GM19099 (cell line): Measurements from ENCODE around the gene CDON.

Experiments
- POLR2A ChIP-seq: IDR thresholded peaks from 3 replicates; pipeline ENCODE4 v1.6.1; 2011; ENCODE audit warnings: low read depth; ENCODE audit not compliant: insufficient read length; ENCODE audit errors: extremely low read depth

Gene CDON

DNA sequence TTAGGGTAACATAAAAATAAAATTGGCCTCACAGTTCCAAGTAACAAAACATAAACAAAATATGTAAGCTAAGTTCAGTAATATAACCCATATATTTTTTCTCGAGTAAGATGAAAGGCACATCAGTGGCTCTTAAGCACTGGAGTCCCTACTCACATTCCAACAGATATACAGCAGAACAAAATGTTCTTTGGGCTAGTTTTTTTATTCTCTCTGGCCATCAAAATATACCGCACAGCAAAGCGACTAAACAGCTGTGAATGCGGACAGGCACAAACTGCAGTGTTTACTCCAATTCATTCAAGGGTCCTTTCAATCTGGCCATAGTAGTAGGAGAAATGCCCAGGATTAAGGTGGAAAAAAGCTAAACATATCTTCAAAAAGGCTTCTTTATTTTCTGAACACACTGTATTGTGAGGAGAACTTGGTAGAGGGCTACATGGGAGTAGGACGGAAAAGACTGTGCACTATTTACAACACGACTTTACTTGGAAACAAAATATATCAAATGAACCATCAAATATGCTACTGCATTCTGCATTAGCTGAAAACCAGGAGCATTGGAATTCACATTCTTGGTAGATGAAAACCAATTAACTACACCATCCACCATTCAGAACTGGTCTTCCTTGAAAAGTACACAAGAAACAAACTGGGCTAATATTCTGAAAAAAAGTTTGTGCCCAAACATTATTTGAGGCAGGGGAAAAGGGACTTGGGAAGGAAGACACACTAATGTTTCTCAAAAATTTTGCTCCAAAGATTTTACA is 4.4 kb downstream of the CDON start:
- no peak for TF ChIP-seq POLR2A

DNA sequence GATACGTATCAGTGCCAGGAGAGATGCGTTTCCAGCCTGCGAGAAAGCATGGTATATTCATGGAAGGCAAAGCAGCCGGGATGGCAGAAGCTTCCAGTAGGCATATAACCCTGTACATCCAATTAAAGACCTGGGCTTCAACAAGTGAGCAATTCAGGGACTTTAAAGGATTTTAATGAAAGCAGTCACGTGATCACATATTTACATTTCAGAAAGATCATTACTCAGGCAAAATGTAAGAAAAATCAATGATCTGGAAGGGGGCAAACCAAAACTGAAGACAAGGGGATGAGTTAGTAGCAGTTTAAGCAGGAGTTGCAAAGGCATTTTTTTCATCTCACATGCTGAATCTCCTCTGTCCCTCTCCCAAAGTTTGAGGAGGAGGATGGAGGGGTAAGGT is 7.8 kb downstream of the CDON start:
- TF ChIP-seq POLR2A, result no peak

DNA sequence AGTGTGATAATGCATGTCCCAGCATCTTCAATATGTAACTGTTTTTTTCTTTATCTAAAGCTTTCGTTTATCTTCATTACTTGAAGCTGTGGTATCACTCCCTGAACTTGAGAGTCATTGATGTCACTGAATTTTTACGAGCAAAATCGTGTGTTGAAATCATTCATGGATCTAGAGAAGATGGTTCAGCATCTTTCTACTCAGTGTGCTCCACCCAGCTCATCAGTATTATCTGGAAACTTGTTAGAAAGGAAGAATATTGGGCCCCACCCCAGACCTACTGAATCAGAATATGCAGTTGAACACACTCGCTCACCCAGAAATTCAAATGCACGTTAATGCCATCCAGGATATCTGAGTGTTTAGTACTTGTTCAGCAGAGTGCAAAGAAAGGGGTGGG is 8.3 kb downstream of the CDON start:
- no peak for TF ChIP-seq POLR2A

DNA sequence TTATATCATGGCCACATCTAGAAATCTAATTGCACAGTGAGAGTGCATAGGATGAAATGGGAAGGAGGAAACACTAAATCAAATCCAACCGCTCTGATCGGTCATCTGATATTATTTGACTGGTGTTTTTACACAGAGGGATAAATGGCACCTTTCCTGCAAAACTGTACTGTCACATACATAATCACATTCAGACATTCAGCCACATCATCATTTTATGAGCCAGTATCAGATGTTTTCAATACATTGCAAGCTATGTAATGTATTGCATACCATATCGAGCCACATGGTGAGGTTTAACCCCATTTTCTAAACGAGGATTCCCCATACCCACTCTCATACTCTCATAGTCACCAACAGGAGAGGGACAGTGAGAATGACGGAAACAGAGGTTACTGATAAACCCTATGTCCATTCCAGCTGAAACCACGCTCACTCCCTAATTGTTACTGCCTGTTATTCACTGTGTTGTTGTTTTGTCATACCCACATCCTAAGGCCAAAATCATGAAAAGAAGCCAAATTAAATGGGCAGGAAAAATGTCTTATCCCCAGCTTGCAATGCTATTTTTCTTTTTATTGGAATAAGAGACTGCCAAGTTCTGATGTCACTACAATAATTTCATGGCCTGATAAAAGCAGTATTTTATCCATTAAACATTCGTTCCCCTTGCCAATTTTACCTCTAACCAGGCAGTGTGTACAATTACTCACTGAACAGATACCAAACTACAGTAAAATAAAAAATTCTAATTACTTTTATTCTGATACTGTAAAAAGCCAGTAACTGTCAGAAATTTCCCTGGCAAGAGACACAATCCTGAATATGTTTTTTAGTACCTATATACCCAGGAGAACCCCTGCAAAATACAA is 9.0 kb downstream of the CDON start:
- TF ChIP-seq POLR2A, result no peak

DNA sequence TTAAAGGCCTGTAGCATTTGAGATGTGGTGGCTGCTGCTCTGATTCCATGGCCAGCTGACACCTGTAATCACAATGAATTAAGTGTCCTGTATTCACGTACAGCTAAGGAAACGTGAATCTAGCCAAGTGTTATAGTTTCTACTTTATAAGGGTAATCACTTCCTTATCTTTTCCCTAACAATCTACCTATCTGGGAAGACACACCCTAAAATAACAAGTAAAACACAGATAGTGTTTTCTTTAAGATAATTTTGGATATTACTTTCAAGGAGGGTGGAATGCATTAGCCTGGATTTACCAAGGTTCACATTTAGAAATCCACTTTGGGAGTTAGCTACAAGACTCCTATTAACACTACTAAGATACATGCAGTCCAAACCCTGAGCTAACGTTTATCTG is 11.5 kb downstream of the CDON start:
- TF ChIP-seq POLR2A, result no peak

DNA sequence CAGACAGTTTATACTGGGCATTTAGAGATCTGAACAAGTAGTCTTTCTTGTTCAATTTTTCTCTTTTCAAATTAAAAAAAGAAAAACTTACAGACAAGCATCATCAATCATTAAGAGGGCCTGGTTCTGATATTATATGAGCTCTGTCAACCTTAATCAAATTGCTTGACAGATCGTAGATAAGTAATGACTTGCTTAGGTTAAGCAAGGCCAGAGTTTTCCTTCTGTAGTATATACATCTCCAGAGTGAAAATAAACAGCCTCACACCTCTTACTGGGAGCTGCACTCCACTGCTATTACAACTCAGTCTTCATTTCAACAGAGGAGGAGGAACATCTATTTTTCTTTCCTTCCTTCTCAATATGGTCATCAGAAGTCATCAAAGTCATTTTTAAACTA is 13.5 kb downstream of the CDON start:
- no peak for TF ChIP-seq POLR2A

DNA sequence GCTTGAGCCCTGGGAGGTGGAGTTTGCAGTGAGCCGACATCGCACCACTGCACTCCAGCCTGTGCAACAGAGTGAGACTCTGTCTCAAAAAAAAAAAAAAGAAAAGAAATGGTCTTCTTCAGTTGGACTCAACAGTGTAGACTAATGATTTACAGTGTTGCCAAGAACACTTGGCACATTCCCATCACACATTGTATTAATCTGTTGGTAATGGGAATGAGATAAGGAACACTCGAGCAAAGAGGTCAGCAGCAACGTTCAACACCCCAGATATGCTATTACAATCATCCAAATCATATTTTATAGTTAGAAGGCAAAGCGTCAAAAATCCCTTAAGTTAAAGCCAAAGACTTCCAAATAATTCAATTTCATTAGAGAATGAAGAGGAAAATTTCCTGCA is 14.5 kb downstream of the CDON start:
- TF ChIP-seq POLR2A, result no peak

DNA sequence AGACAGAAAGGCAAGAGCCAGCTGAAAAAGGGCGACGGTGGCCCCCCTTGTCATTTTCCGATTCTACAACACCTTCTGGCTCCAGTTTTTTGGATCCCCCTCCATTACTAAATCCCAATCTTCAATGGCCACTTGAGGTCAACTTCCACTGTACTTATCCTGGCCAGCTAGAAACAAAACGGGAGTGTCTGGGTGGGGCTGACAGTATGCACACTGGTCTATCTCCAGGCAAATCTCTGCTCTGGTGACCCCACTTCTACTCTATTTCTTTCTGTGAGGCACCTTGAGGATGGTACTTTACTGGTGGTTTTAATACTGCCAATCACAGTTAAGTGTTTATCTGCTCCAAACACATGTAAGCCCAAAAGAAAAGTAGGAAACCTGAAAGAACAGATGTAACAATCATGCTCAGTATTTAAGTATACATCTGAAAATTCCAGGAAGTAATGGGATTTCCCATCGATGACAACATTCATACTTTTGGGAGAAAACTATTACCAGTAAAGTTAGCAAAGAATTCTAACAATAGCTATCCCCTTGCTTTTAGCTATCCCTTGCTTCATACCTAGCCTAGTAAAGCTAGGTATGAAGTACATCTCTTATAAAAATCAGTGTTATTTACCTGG is 16.0 kb downstream of the CDON start:
- no peak for TF ChIP-seq POLR2A

DNA sequence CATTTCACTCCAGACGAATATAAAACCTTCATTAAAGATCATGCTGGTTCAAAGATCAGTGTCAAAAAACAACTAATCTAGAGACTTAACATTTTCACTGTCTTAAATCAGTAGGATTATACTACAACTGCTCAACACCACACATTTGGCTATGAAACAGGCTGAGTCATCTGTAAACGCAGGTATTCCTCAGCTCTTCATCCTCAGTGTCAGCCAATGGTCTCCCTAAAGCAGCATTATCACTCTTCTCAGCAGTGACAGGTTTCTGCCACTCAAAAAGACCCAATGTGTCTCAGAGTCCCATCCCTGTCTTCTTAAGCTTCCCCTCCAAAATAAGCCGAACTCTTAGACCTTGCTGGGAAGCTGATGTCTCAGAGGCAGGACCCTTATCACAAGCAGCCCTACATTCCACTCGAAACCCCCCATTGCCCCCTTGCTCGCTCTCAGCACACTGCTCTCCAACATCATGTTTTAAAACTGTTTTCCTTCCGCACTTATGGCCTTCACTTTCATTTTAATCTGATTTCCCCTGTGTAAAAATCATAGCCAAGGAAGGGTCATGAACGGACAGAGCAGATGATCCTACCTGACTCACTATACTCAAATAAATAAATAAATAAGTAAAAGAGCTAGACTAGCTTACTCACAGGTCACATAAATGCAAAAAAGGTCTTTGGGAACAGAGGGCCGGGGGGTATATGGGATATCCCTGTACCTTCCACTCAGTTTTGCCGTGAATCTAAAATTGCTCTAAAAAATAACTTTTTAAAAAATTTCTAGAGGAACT is 23.0 kb downstream of the CDON start:
- no peak for TF ChIP-seq POLR2A

DNA sequence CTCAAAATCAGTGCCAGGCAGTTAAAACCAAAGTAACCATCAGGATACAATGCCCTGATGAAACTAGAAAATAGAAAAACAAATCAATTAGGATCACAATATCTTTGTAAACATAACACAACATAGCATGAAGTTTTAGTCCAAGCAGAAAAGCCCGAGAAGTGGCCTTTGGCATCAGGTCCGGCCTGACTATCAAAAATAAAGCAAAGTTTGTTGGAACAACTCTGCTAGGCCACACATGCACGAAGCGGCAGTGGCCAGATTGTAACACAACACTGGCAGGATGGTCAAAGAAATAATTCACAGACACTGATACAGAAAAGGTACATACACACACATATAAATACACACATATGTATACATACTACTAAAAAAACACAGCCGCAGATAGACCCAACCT is 26.9 kb downstream of the CDON start:
- no peak for TF ChIP-seq POLR2A

DNA sequence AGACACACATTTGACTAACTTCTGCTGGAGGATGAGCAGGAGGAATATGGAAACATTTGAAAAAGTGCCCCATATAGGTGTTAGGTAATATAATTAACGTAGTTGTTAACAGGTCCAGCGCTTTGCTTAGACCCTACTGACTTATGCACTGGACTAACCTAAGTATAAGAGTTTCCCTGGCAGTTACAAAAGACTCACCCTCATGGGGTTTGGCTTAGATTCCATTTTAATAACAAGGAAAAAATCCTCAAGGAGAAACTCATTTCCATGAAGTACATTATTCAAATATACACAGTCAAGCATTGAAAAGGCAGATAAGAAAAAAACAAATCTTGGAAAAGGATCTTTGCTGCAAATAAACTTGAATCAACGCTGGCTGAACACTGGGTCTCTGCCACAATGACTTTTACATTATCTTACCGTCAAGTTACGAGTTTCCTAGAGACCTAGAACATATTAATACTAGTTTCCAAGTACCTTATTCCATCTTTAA is 27.7 kb downstream of the CDON start:
- TF ChIP-seq POLR2A, result no peak

DNA sequence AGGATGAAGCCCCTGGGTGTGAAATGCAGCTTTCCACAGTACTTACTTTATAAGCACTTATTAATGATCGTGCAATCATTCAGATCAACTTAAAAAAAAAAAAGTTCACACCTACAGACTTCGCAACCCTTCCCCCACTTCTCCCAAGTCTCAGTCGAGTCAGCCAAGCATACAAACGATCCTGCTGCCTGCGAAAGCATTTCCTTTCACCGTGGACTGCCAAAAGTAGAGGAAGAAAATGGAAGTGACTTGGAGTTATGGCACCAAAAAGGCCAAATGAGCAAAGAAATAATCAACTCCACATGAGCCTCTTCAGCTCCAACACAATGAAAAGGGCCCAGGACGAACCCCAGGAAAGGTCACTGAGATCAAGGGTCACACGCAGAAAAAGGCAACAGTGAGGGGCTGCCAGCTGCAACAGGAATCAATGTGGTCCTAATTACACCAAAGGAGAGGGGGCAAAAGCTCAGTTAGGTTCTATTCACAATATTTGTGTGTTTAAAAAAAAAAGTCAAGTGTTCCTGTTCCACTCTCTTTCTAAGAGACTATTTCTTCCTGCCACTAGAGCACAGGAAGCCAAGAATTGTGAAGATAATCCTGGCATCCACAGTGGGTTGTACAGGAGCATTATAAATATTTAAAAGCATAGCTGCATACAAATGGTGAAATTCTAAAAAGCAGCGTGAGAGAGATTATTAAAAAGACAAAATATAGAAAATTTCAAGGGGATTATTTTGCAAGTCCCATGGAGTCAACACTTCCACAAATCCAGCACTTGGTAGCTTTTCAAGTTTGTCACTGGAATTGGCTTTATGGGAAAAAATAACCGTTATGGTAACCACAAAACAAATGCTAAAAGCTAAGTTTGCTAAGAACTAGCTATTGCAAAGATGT is 28.4 kb downstream of the CDON start:
- no peak for TF ChIP-seq POLR2A

DNA sequence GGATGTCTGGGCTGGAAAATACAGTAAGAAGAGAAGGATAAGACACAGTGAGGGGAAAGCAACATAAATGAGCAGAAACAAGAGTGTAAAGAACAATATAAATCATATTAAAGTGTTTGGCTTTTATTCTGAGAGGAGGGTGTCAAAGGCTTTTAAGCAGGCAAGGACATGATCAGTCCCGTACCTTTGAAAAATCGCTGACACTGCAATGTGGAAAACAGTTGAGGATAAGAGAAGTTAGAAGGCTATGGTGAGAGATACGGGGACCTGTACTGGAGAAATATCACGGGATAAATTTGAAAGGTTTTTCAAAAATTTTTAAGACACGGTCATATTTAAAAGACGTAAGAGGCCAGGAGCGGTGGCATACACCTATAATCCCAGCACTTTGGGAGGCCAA is 30.3 kb downstream of the CDON start:
- no peak for TF ChIP-seq POLR2A

DNA sequence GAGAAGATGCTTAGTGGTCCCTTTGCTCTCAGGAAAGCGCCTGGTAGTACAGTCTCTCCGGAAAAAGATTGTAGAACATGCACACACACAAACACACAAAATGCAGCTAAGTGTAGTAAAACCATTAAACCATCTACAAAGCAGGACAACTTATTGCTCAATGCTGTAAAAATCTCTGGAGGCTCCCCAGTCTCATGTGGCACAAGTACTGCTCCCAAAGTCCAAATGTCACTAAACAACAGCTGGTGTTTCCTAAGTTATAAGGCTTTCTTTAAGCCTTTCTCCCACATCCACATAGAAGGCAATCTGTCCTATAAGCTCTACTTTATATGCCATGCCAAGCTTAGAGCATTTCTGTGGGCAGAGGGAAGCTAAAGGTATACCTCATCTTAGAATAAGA is 32.9 kb downstream of the CDON start:
- no peak for TF ChIP-seq POLR2A
